ENCODE data around the gene KCND2.

KCND2 gene

DNA sequence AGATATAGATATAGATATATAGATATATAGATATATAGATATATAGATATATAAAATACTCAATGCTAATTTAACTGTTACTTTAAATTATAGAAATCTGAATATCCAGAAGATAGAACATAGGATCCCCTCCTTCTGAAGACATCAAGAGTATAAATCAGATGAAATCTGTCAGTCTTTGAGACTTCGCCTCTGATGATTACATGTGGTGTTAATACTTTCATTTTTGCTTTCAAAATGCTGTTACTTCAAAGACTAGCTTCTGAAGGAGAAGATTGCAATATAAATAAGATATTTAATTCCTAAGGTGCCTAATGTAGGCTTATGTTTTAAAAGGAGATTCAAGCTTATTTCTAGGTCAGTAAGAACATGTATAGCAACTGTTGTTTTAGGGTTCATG is 404.6 kb downstream of the KCND2 start:
- no peaks in the 10 kb centered on the region for H3K36me3 ChIP-seq (ENCODE audit: control insufficient read depth, low read length)
- H3K9me3 ChIP-seq (ENCODE audit: control insufficient read depth, insufficient read depth, low read length) = no peaks in the 10 kb centered on the region
- no peaks in the 10 kb centered on the region for H3K27me3 ChIP-seq (ENCODE audit: control insufficient read depth, low read length)
- peaks cover 8% of the 10 kb centered on the region for H3K4me1 ChIP-seq (ENCODE audit: control insufficient read depth, low read length)
- no peak for TF ChIP-seq EZH2phosphoT487 (IDR thresholded peaks at IDR 0.05; ENCODE audit: borderline replicate concordance, low read length)
- TF ChIP-seq, protein P1, sequence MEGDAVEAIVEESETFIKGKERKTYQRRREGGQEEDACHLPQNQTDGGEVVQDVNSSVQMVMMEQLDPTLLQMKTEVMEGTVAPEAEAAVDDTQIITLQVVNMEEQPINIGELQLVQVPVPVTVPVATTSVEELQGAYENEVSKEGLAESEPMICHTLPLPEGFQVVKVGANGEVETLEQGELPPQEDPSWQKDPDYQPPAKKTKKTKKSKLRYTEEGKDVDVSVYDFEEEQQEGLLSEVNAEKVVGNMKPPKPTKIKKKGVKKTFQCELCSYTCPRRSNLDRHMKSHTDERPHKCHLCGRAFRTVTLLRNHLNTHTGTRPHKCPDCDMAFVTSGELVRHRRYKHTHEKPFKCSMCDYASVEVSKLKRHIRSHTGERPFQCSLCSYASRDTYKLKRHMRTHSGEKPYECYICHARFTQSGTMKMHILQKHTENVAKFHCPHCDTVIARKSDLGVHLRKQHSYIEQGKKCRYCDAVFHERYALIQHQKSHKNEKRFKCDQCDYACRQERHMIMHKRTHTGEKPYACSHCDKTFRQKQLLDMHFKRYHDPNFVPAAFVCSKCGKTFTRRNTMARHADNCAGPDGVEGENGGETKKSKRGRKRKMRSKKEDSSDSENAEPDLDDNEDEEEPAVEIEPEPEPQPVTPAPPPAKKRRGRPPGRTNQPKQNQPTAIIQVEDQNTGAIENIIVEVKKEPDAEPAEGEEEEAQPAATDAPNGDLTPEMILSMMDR (IDR thresholded peaks at IDR 0.05; ENCODE audit: low read depth, low read length, poor library complexity, severe bottlenecking) = no peak
- H3K79me2 ChIP-seq (ENCODE audit: control insufficient read depth, low read length) = no peaks in the 10 kb centered on the region
- no peaks in the 10 kb centered on the region for H3K9me2 ChIP-seq (replicated peaks; ENCODE audit: control insufficient read depth, low read length)
- no peak overlapping the region for H3K4me2 ChIP-seq (ENCODE audit: low read length)
- no peak overlapping the region for H3K4me3 ChIP-seq (ENCODE audit: low read length)
- no peak overlapping the region for H3K27ac ChIP-seq (ENCODE audit: low read depth, low read length)
- no peaks in the 10 kb centered on the region; the same call in 1 of the 2 replicates for H4K20me1 ChIP-seq (ENCODE audit: control insufficient read depth, insufficient read depth, low read depth, low read length)
- H3F3A ChIP-seq (ENCODE audit: control insufficient read depth, insufficient read depth) = no peaks in the 10 kb centered on the region

DNA sequence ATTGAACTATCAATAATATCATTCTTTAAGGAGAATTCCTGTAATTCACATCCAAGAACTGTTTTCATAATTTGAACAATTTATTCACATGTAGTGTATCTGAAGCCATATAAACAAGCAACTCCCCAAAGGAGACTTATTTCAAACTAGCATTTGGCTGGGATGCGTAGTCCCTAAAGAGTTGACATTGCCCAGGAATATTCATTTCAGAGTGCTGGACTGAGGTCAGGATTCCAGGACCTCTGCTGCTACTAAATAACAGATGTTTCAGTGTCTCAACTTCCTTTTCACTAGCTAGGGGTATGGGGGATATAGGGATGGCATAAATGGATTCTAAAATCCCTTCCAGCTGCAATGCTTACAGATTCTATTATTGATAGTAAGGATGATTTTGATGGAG is 408.0 kb downstream of the KCND2 start:
- no peak overlapping the region for H3K4me2 ChIP-seq (ENCODE audit: low read length)
- no peaks in the 10 kb centered on the region for H3K9me3 ChIP-seq (ENCODE audit: control insufficient read depth, insufficient read depth, low read length)
- H3K4me1 ChIP-seq (ENCODE audit: control insufficient read depth, low read length) = peaks cover 8% of the 10 kb centered on the region
- no peaks in the 10 kb centered on the region for H3K9me2 ChIP-seq (replicated peaks; ENCODE audit: control insufficient read depth, low read length)
- no peak for TF ChIP-seq EZH2phosphoT487 (IDR thresholded peaks at IDR 0.05; ENCODE audit: borderline replicate concordance, low read length)
- TF ChIP-seq, protein P1 (IDR thresholded peaks at IDR 0.05; ENCODE audit: low read depth, low read length, poor library complexity, severe bottlenecking) = no peak
- no peaks in the 10 kb centered on the region; the same call in 1 of the 2 replicates for H4K20me1 ChIP-seq (ENCODE audit: control insufficient read depth, insufficient read depth, low read depth, low read length)
- no peaks in the 10 kb centered on the region for H3F3A ChIP-seq (ENCODE audit: control insufficient read depth, insufficient read depth)
- no peaks in the 10 kb centered on the region for H3K27me3 ChIP-seq (ENCODE audit: control insufficient read depth, low read length)
- no peaks in the 10 kb centered on the region for H3K36me3 ChIP-seq (ENCODE audit: control insufficient read depth, low read length)
- H3K27ac ChIP-seq (ENCODE audit: low read depth, low read length) = no peak overlapping the region
- no peaks in the 10 kb centered on the region for H3K79me2 ChIP-seq (ENCODE audit: control insufficient read depth, low read length)
- H3K4me3 ChIP-seq (ENCODE audit: low read length) = no peak overlapping the region

DNA sequence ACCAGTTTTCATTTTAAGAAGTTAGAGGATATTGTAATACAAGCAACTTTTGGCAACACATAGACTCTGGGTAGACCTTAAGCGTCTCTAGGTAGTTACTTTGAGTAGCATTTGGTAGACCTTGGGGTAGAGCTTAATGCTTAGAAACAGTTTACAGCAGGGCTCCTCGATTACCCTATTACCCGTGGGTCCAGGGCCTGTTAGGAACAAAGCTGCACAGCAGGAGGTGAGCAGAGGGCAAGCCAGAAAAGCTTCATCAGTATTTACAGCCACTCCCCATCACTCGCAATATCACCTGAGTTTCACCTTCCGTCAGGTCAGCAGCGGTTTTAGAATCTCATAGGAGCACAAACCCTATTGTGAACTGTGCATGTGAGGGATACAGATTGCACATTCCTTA is 411.5 kb downstream of the KCND2 start:
- no peaks in the 10 kb centered on the region for H3F3A ChIP-seq (ENCODE audit: control insufficient read depth, insufficient read depth)
- no peaks in the 10 kb centered on the region; the same call in 1 of the 2 replicates for H4K20me1 ChIP-seq (ENCODE audit: control insufficient read depth, insufficient read depth, low read depth, low read length)
- H3K36me3 ChIP-seq (ENCODE audit: control insufficient read depth, low read length) = no peaks in the 10 kb centered on the region
- no peaks in the 10 kb centered on the region for H3K79me2 ChIP-seq (ENCODE audit: control insufficient read depth, low read length)
- H3K4me2 ChIP-seq (ENCODE audit: low read length) = no peak overlapping the region
- no peak overlapping the region for H3K4me3 ChIP-seq (ENCODE audit: low read length)
- TF ChIP-seq, protein P1 (IDR thresholded peaks at IDR 0.05; ENCODE audit: low read depth, low read length, poor library complexity, severe bottlenecking) = no peak
- no peak for TF ChIP-seq EZH2phosphoT487 (IDR thresholded peaks at IDR 0.05; ENCODE audit: borderline replicate concordance, low read length)
- no peaks in the 10 kb centered on the region for H3K9me2 ChIP-seq (replicated peaks; ENCODE audit: control insufficient read depth, low read length)
- H3K27ac ChIP-seq (ENCODE audit: low read depth, low read length) = no peak overlapping the region
- peaks cover 8% of the 10 kb centered on the region for H3K4me1 ChIP-seq (ENCODE audit: control insufficient read depth, low read length)
- no peaks in the 10 kb centered on the region for H3K9me3 ChIP-seq (ENCODE audit: control insufficient read depth, insufficient read depth, low read length)
- no peaks in the 10 kb centered on the region for H3K27me3 ChIP-seq (ENCODE audit: control insufficient read depth, low read length)

Data from DOHH2 (cell line).